ACHN (cell line): Measurements from ENCODE around the gene TANGO2.

Source experiments
- DNase-seq: peaks from one replicate; pipeline ENCODE4 v3.0.0-alpha.2; 2015
- in situ Hi-C: cut with HindIII; loops from 2 replicates; pipeline ENCODE4 v1.10.0; 2017; ENCODE audit warnings: low sequenced_read_pairs, low pct_ligation_motif_present, low pct_unique_long_range_greater_than_20kb

The TANGO2 gene

GRCh38 chr22:20089226-20089976 lies 68.5 kb downstream of the TANGO2 start:
- DNase-seq = no peak
- in situ Hi-C loops = no loop called here

DNA sequence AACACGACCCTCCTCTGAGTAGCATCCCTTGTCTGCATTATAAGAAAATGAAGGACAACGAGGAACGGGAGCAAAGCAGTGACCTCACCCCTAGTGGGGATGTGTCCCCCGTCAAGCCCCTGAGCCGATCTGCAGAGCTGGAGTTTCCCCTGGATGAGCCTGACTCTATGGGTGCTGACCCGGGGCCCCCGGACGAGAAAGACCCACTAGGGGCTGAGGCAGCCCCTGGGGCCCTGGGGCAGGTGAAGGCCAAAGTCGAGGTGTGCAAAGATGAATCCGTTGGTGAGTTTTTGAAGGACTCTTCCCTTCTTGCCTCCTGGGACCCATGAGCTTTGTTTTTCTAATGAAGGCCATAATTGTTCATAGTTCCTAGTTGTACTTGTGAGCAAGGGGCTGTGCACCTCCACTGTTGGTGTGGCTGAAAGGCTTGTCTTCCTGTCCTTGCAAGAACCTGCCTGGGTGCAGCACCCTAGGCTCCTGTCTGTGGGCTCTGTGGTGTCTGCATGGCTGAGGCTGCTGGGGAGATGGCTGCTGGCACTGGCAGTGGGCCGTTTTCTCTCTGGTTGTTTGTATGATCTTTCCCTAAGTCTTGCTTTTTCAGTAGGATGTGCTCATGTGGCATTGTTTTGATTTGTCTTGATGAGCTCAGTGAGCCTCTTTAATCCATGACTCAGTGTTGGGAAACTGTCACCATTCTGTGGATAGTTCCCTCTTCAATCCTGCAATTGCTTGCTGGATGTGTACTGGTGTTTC lies 69.2 kb downstream of the TANGO2 start:
- in situ Hi-C loops = no loop called here
- DNase-seq = no peak

GRCh38 chr22:20090730-20091240 lies 69.9 kb downstream of the TANGO2 start:
- in situ Hi-C loops = no loop called here
- DNase-seq = no peak

- in situ Hi-C loops = no loop called here
- no peak for DNase-seq
Observed at GRCh38 chr22:20091690-20092476, 71.0 kb downstream of the TANGO2 start.

GRCh38 chr22:20092477-20092854 lies 71.6 kb downstream of the TANGO2 start:
- no peak for DNase-seq
- in situ Hi-C loops = no loop called here

GRCh38 chr22:20093418-20094196 lies 72.7 kb downstream of the TANGO2 start:
- in situ Hi-C loops = no loop called here

DNA sequence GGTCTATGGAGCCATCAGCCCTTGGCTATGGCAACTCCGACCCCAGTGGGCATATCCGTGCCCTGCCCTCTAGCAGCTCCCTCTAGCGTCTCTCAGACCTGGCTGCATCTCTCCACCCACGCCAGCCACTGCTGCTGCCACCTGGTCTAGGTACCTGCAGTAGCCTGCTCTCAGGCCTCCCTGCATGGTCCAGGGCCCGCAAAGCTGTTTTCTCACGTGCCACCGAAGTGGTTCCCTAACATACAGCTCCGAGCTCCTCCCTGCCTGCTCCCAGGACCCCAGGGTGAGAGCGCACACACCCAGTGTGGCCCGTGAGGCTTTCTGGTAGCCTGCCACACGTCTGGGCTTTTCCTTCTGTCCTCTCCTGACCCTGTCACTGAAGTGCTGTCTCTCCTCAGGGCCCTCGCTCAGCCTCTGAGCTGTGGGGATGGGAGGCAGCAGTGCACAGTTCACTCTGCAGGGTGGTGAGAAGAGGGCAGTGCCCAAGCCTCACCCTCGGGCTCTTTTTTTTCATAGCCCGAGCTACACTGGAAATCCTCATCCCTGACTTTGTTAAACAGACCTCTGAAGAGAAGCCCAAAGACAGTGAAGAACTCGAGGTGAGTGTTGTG lies 73.4 kb downstream of the TANGO2 start:
- in situ Hi-C loops = no loop called here

More at GRCh38 chr22:20093418-20094196, 72.7 kb downstream of the TANGO2 start:
- DNase-seq = no peak

DNA sequence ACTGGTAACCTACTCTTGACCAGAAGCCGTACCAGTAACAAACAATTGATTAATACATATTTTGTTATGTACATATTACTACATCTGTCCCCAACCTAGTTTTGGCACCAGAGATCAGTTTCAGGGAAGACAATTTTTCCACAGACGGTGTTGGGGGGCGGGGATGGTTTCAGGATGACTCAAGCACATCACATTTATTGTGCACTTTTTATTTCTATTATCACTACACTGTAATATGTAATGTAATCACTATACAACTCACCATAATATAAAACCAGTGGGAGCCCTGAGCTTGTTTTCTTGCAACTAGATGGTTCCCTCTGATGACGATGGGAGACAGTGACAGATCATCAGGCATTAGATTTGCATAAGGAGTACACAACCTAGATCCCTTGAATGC lies 74.6 kb downstream of the TANGO2 start:
- no peak for DNase-seq
- in situ Hi-C loops = no loop called here

More for the DNA sequence above, 73.4 kb downstream of the TANGO2 start:
- DNase-seq = no peak

GRCh38 chr22:20096574-20097420 lies 75.9 kb downstream of the TANGO2 start:
- in situ Hi-C loops = no loop called here
- DNase-seq = no peak

DNA sequence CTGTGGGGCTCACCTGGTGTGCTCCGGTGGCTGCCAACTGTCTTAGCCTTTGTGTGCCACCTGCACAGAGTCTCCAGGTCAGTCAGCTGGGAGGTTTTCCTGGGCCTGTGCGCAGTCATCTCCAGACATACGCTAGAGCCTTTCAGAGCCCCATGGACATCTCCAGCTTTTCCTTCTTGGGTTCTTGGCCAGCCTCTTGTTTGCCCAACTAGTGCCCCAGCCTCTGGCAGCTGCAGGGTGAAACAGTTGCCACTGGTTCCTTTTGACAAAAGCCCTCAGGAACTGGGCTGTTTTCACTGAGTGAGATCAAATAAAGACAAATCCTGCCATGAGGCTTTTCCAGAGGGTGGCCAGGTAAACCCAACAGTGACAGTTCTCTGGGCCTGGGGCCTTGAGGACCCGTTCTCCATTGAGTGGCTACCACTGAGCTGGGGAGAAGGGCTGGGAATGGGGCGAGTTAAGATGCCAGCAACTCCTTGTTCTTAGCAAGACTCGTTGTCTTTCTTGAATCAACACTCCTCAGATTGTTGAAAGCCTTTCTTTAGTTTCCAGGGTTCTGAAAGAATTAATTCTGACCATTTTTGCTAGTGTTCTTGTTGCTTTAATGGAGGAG lies 78.3 kb downstream of the TANGO2 start:
- in situ Hi-C loops = no loop called here
- no peak for DNase-seq

DNA sequence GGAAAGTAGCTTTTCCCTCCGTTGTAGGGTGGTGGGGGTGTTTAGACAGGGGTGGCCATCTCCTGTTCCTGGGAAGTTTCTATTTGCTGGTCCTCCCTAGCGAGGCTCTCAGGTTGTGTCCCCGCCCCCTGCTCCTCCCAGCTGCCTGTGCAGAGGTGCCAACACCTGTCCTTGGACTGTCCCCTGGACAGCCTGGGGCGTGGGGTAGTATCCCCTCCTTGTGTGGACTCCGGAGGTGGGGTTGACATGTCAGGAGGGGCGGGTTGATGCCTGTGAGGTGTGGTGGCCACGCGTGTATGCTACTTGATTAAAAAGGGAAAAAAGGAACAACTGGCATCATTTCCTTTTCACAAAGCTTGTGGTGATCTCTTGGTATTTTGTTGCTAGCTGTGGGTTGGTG lies 80.7 kb downstream of the TANGO2 start:
- DNase-seq = no peak
- in situ Hi-C loops = no loop called here

GRCh38 chr22:20102203-20102780 lies 81.4 kb downstream of the TANGO2 start:
- in situ Hi-C loops = no loop called here
- DNase-seq = no peak

- in situ Hi-C loops = no loop called here
- no peak for DNase-seq
Observed at GRCh38 chr22:20105456-20106204, 84.7 kb downstream of the TANGO2 start.

- no peak for DNase-seq
- in situ Hi-C loops = no loop called here
Observed at GRCh38 chr22:20106205-20106848, 85.4 kb downstream of the TANGO2 start.

- no peak for DNase-seq
- in situ Hi-C loops = no loop called here
Observed at GRCh38 chr22:20106849-20107237, 85.9 kb downstream of the TANGO2 start.
